SK-N-SH (cell line): ENCODE data around the gene SCARB1. TPM values are rescaled to one million over a fixed set of nuclear protein-coding genes. Genes with fewer than 3 reads are reported as not detected.

Source experiments
- CTCF ChIA-PET: fragments of 300-600, 350-600 bp; formaldehyde crosslinking; extraction: SDS; loops from one replicate; lab custom pipeline; 2021; lab: Yijun Ruan, JAX
- POLR2A ChIA-PET: fragments of 350-600 bp; sonication (Branson Sonifier 250); formaldehyde crosslinking; extraction: SDS; loops from one replicate; lab custom pipeline; 2020; ENCODE audit warnings: antibody characterized with exemption, inconsistent platforms; lab: Yijun Ruan, JAX
- DNase-seq: peaks from one replicate; pipeline ENCODE4 v3.0.0; 2012
- H2AFZ ChIP-seq: fragments of 200-600 bp; sonication (generic); 2 replicates; pipeline ENCODE4 v1.8.1; 2016; ENCODE audit warnings: antibody characterized with exemption, mild to moderate bottlenecking, low read depth
- H3F3A ChIP-seq: fragments of 200-600 bp; sonication (generic); replicated peaks from 2 replicates; pipeline ENCODE3; 2016; ENCODE audit warnings: antibody characterized with exemption, mild to moderate bottlenecking; ENCODE audit not compliant: insufficient read depth
- H3K27ac ChIP-seq, 2 experiments: fragments of 200-500 bp in 1 of 2; fragments of 200-600 bp in 1 of 2; sonication (Bioruptor generic) in 1 of 2; sonication (generic), shearing (Covaris generic) in 1 of 2; 2 replicates each; pipeline versions ENCODE4 v1.5.1 to v1.6.1; 2014 to 2016; ENCODE audit warnings: low read depth in 2 of 2, inconsistent platforms in 1 of 2, low read length in 1 of 2, mild to moderate bottlenecking in 1 of 2, mixed read lengths in 1 of 2
- H3K27me3 ChIP-seq: fragments of 200-600 bp; sonication (generic), shearing (Covaris generic); 2 replicates; pipeline ENCODE4 v1.6.1; 2016; ENCODE audit warnings: mixed run types; ENCODE audit not compliant: insufficient read depth
- H3K36me3 ChIP-seq, 2 experiments: fragments of 200-500 bp in 1 of 2; fragments of 200-600 bp in 1 of 2; sonication (Bioruptor generic) in 1 of 2; sonication (generic) in 1 of 2; replicated peaks in 1 of 2; 2 replicates each; pipeline versions ENCODE3 to v1.5.1; 2014 to 2016; ENCODE audit warnings: low read length in 1 of 2, mild to moderate bottlenecking in 1 of 2; ENCODE audit not compliant: insufficient read depth in 2 of 2, control insufficient read depth in 1 of 2
- H3K4me1 ChIP-seq, 2 experiments: fragments of 200-500 bp in 1 of 2; fragments of 200-600 bp in 1 of 2; sonication (Bioruptor generic) in 1 of 2; sonication (generic), shearing (Covaris generic) in 1 of 2; 2 replicates each; pipeline versions ENCODE4 v1.5.1 to v1.6.1; 2014 to 2016; ENCODE audit warnings: low read depth in 1 of 2, low read length in 1 of 2, mixed run types in 1 of 2; ENCODE audit not compliant: insufficient read depth in 2 of 2, control insufficient read depth in 1 of 2
- H3K4me2 ChIP-seq: fragments of 200-600 bp; sonication (generic), shearing (Covaris generic); 2 replicates; pipeline ENCODE4 v1.6.1; 2017; ENCODE audit warnings: mixed run types
- H3K4me3 ChIP-seq, 2 experiments: fragments of 200-500 bp in 1 of 2; fragments of 200-600 bp in 1 of 2; sonication (Bioruptor generic) in 1 of 2; sonication (generic), shearing (Covaris generic) in 1 of 2; 2 replicates each; pipeline versions ENCODE4 v1.5.1 to v1.8.1; 2014 to 2016; ENCODE audit warnings: low read depth in 2 of 2, inconsistent platforms in 1 of 2, low read length in 1 of 2, mild to moderate bottlenecking in 1 of 2, mixed read lengths in 1 of 2, moderate library complexity in 1 of 2
- H3K79me2 ChIP-seq: fragments of 200-600 bp; sonication (generic); 2 replicates; pipeline ENCODE4 v1.8.1; 2017; ENCODE audit warnings: mild to moderate bottlenecking; ENCODE audit not compliant: insufficient read depth
- H3K9ac ChIP-seq: fragments of 200-600 bp; sonication (generic); 2 replicates; pipeline ENCODE4 v1.6.1; 2017; ENCODE audit warnings: mixed run types
- H3K9me2 ChIP-seq: fragments of 200-600 bp; sonication (generic); 2 replicates; pipeline ENCODE4 v1.6.1; 2017; ENCODE audit warnings: mixed run types
- H3K9me3 ChIP-seq: fragments of 200-600 bp; sonication (generic); 2 replicates; pipeline ENCODE4 v1.6.1; 2017; ENCODE audit warnings: mixed run types, mild to moderate bottlenecking, moderate library complexity
- H4K20me1 ChIP-seq: fragments of 200-600 bp; sonication (generic); 2 replicates; pipeline ENCODE4 v1.6.1; 2017; ENCODE audit warnings: mild to moderate bottlenecking, mixed run types; ENCODE audit not compliant: insufficient read depth
- CHD2 ChIP-seq: fragments of 150-350 bp; IDR thresholded peaks from 2 replicates; pipeline ENCODE4 v1.6.1; 2018; ENCODE audit warnings: low read length; ENCODE audit not compliant: partially characterized antibody
- ELF1 ChIP-seq: IDR thresholded peaks from 2 replicates; pipeline ENCODE4 v1.4.0; 2012
- EP300 ChIP-seq, 2 experiments: IDR thresholded peaks; 2 replicates each; pipeline versions ENCODE4 v1.4.0 to v1.6.1; 2012; ENCODE audit warnings: borderline replicate concordance in 1 of 2, low read depth in 1 of 2, low read length in 1 of 2
- EZH2phosphoT487 ChIP-seq: fragments of 200-600 bp; sonication (generic); IDR thresholded peaks from 2 replicates; pipeline ENCODE4 v1.6.1; 2017; ENCODE audit warnings: low read depth, mixed run types, mild to moderate bottlenecking, antibody characterized with exemption, moderate library complexity, borderline replicate concordance
- FOSL2 ChIP-seq: IDR thresholded peaks from 2 replicates; pipeline ENCODE4 v1.4.0; 2012; ENCODE audit warnings: low read depth, mild to moderate bottlenecking, moderate library complexity, borderline replicate concordance
- FOXJ3 ChIP-seq: sonication (generic); formaldehyde crosslinking; IDR thresholded peaks from 2 replicates; pipeline ENCODE4 v1.5.1; 2020; ENCODE audit warnings: mild to moderate bottlenecking, missing genetic modification reagents
- FOXM1 ChIP-seq: IDR thresholded peaks from 2 replicates; pipeline ENCODE4 v1.4.0; 2012; ENCODE audit warnings: low read depth, mild to moderate bottlenecking
- GABPA ChIP-seq: IDR thresholded peaks from 2 replicates; pipeline ENCODE4 v1.4.0; 2012; ENCODE audit warnings: low read depth, mild to moderate bottlenecking
- GATA2 ChIP-seq: sonication (generic); formaldehyde crosslinking; IDR thresholded peaks from 2 replicates; pipeline ENCODE4 v1.5.0; 2020; ENCODE audit warnings: mild to moderate bottlenecking, missing genetic modification reagents
- NFIC ChIP-seq: IDR thresholded peaks from 2 replicates; pipeline ENCODE4 v1.4.0; 2012; ENCODE audit warnings: borderline replicate concordance
- NRF1 ChIP-seq: IDR thresholded peaks from 2 replicates; pipeline ENCODE4 v1.6.1; 2012; ENCODE audit warnings: low read depth, mild to moderate bottlenecking, low read length
- POLR2AphosphoS5 ChIP-seq: IDR thresholded peaks from 2 replicates; pipeline ENCODE4 v1.6.1; 2012; ENCODE audit warnings: low read depth, low read length
- RAD21 ChIP-seq: IDR thresholded peaks from 2 replicates; pipeline ENCODE4 v1.6.1; 2012; ENCODE audit warnings: mild to moderate bottlenecking, low read length
- RCOR1 ChIP-seq: fragments of 150-350 bp; IDR thresholded peaks from 2 replicates; pipeline ENCODE4 v1.6.1; 2017; ENCODE audit warnings: antibody characterized with exemption, low read length
- RXRA ChIP-seq: IDR thresholded peaks from 2 replicates; pipeline ENCODE4 v1.4.0; 2012; ENCODE audit warnings: low read depth, mild to moderate bottlenecking, borderline replicate concordance
- SIN3A ChIP-seq: IDR thresholded peaks from 2 replicates; pipeline ENCODE4 v1.6.1; 2012; ENCODE audit warnings: low read depth, mild to moderate bottlenecking, low read length, moderate library complexity, borderline replicate concordance
- SMC3 ChIP-seq: IDR thresholded peaks from 2 replicates; pipeline ENCODE4 v1.6.1; 2012; ENCODE audit warnings: low read depth, low read length, improper control_type of control experiment
- WGBS: methylation state at CpG from one replicate; pipeline ENCODE4 v1.1.6; 2017; ENCODE audit warnings: low lambda C conversion rate; 5-methylcytosine and 5-hydroxymethylcytosine counted together
- polyA plus RNA-seq, 3 experiments: library from polyadenylated mRNA; depleted of rRNA; stranded (reverse); fragments of >200 nt; gene quantifications; 2 replicates each; pipeline ENCODE4 v1.2.3, GENCODE V29; 2012
- TF ChIP-seq, protein P1 (sequence below): IDR thresholded peaks from 2 replicates; pipeline ENCODE4 v1.4.0; 2012; ENCODE audit warnings: low read depth
- TF ChIP-seq, protein P2 (sequence below): IDR thresholded peaks from 2 replicates; pipeline ENCODE4 v1.6.1; 2012; ENCODE audit warnings: mild to moderate bottlenecking, low read depth, low read length, moderate library complexity
- TF ChIP-seq, protein P3 (sequence below): IDR thresholded peaks from 2 replicates; pipeline ENCODE4; 2012

SCARB1 gene
- polyA plus RNA-seq, 1 of the 3 experiments (the other 2 are of a cell fraction) = 33.0 TPM

DNA sequence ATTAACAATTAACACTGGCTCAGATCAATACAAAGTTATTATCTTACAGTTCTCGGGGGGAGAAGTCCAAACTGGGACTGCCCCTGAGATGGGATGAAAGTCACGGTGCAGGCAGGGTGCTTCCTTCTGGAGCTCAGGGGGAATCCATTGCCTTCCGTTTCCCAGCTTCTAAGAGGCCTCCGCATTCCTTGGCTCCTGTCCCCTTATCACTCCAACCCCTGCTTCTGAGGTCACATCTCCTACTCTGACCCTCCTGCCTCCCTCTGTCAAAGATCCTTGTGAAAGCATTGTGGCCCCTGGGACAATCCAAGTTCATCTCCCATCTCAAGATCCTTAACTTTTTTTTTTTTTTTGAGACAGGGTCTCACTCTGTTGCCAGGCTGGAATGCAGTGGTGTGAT, 30.8 kb downstream of the SCARB1 start:
- Histone ChIP-seq H4K20me1 (no peaks in the 10 kb centered on the region), H3K9me2 (no peaks in the 10 kb centered on the region), H3F3A (peaks cover 16% of the 10 kb centered on the region), H3K4me2 (no peak overlapping the region), H3K79me2 (no peaks in the 10 kb centered on the region), H3K36me3 (no peaks in the 10 kb centered on the region), H3K4me1 (peaks cover 10 to 52% of the 10 kb centered on the region in 2 experiments; a peak in 2 of 4 replicates), H3K9ac (no peak overlapping the region), H3K27me3 (no peaks in the 10 kb centered on the region), H3K4me3 (no peak overlapping the region), H3K27ac (no peak overlapping the region; a peak in 1 of 4 replicates), H3K9me3 (no peaks in the 10 kb centered on the region), H2AFZ (no peak overlapping the region)
- POLR2A ChIA-PET = interaction anchor here (1.7 kb wide), 1 partner anchor 9 kb away, joined by 5 read pairs; no protein-coding TSS in a partner anchor
- no peak for DNase-seq
- CTCF ChIA-PET = interaction anchor here (1.2 to 2.6 kb wide), 4 partner anchors 9 to 107 kb away, joined by 3 to 10 read pairs (median 4); no protein-coding TSS in a partner anchor
- WGBS = 90% methylated on average over 4 of the region's 4 CpGs
- TF ChIP-seq EP300 (IDR thresholded peaks at IDR 0.05; ENCODE audit: borderline replicate concordance in 1 of 2, low read depth in 1 of 2, low read length in 1 of 2) = no peak
- no peak for TF ChIP-seq FOXJ3
- no peak for TF ChIP-seq ELF1
- TF ChIP-seq GABPA = no peak
- TF ChIP-seq, protein P1, sequence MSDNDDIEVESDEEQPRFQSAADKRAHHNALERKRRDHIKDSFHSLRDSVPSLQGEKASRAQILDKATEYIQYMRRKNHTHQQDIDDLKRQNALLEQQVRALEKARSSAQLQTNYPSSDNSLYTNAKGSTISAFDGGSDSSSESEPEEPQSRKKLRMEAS = no peak
- TF ChIP-seq NRF1 = no peak
- TF ChIP-seq SIN3A = no peak
- TF ChIP-seq FOSL2 = no peak
- no peak for TF ChIP-seq RXRA
- no peak for TF ChIP-seq GATA2 (CRISPR knock-in tag)
- TF ChIP-seq CHD2 = no peak
- TF ChIP-seq, protein P2, sequence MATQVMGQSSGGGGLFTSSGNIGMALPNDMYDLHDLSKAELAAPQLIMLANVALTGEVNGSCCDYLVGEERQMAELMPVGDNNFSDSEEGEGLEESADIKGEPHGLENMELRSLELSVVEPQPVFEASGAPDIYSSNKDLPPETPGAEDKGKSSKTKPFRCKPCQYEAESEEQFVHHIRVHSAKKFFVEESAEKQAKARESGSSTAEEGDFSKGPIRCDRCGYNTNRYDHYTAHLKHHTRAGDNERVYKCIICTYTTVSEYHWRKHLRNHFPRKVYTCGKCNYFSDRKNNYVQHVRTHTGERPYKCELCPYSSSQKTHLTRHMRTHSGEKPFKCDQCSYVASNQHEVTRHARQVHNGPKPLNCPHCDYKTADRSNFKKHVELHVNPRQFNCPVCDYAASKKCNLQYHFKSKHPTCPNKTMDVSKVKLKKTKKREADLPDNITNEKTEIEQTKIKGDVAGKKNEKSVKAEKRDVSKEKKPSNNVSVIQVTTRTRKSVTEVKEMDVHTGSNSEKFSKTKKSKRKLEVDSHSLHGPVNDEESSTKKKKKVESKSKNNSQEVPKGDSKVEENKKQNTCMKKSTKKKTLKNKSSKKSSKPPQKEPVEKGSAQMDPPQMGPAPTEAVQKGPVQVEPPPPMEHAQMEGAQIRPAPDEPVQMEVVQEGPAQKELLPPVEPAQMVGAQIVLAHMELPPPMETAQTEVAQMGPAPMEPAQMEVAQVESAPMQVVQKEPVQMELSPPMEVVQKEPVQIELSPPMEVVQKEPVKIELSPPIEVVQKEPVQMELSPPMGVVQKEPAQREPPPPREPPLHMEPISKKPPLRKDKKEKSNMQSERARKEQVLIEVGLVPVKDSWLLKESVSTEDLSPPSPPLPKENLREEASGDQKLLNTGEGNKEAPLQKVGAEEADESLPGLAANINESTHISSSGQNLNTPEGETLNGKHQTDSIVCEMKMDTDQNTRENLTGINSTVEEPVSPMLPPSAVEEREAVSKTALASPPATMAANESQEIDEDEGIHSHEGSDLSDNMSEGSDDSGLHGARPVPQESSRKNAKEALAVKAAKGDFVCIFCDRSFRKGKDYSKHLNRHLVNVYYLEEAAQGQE = no peak
- no peak for TF ChIP-seq SMC3
- TF ChIP-seq, protein P3, sequence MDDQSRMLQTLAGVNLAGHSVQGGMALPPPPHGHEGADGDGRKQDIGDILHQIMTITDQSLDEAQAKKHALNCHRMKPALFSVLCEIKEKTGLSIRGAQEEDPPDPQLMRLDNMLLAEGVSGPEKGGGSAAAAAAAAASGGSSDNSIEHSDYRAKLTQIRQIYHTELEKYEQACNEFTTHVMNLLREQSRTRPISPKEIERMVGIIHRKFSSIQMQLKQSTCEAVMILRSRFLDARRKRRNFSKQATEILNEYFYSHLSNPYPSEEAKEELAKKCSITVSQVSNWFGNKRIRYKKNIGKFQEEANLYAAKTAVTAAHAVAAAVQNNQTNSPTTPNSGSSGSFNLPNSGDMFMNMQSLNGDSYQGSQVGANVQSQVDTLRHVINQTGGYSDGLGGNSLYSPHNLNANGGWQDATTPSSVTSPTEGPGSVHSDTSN = no peak
- TF ChIP-seq NFIC = no peak
- no peak for TF ChIP-seq POLR2AphosphoS5
- TF ChIP-seq EZH2phosphoT487 = no peak
- TF ChIP-seq RAD21 = no peak
- TF ChIP-seq FOXM1 = no peak
- TF ChIP-seq RCOR1 = no peak
- TF ChIP-seq, all 33 proteins: peak for 0
